NCI-H1417 (cell line): Measurements from ENCODE around the gene IPCEF1.
"Not testable (repeated sequence)": the region's sequence is repeated elsewhere in the genome, so short reads cannot be mapped to it uniquely, and the experiment has no call there.

Source experiments
- DNase-seq, 3 experiments: peaks; one replicate each; lab custom pipeline; 2025; lab: John Stamatoyannopoulos, UW

Gene IPCEF1

GRCh38 chr6:154371281-154371680 lies 14.7 kb upstream of the IPCEF1 start:
- peak in 1 of 3 experiments; percentile 45 for DNase-seq

GRCh38 chr6:154370545-154370944 lies 13.9 kb upstream of the IPCEF1 start:
- peak in 2 of 3 experiments; percentile 18 to 57 for DNase-seq

DNA sequence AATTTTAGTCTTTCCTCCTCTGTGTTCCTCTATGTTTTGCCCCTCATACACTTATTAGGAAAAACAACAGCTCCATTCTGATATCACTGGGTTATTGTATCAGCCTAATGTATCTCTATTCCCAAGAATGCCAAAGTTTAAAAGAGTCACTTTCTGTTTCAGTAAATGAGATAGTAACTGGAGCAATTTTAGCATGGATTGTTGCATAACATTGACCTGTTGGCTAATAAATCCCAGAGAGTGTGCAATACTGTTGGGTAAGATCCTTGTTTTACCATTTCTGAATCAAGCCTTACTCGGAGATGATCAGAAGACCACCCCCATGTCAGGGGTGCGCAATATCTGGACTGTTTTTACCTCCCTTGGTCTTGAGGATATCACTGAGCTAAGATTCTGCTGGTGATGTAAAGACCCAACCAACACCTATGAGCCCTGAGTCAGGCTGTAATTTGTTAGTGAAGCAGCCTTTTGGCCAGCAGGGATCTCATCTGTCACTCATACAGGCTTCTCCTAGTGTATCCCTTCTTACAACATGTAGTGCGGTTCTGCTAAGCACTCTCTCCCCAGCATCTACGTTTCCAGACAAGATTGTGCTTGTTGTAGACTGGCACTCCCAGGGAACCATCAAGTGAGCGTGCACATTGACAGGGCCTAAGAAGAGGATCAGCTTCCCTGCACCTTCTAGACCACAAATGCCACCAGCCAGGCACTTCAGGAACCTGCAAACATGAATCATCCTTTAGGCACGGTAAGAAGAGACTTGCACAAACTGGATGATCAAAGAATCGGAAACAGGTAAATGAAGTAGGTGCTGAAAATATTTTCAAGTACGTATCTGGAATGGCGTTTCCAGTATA lies 11.5 kb upstream of the IPCEF1 start:
- peak in 1 of 3 experiments; percentile 13 for DNase-seq

DNA sequence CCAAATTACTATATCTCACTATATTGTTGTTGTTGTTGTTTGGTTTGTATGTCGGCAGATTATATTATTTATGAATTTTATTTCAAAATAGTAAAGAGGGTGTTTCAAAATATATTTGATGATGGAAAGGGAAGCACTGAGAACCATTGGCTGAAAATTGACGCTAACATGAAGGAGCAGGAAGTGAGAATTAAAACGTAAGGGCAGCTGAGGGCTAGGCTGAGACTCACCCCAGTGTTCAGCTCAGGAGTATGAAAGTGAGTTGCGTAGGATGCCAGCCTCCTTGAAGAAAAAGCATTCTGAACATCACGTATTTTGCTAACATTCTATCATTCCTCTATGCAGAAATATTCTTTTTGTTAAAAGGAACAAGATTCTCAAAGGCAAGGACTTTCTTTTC lies 10.7 kb upstream of the IPCEF1 start:
- no peak for DNase-seq

- no peak for DNase-seq
These were observed 7.2 kb upstream of the IPCEF1 start for GRCh38 chr6:154363821-154364220.

DNA sequence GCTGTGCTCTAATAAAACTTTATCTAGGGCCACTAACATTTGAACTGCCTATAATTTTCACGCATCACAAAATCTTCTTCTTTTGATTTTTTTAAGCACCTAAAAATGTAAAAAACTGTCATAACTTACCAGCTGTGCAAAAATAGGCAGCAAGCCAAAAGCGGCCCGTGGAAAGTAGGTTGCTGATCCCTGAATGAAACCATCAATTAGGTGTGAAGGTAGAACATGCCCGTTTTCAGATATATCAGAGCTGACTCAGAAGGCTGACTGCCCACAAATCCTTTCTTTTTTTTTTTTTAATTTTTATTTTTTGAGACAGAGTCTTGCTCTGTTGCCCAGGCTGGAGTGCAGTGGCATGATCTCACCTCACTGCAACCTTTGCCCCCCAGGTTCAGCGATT lies 4.9 kb upstream of the IPCEF1 start:
- DNase-seq = no peak

DNA sequence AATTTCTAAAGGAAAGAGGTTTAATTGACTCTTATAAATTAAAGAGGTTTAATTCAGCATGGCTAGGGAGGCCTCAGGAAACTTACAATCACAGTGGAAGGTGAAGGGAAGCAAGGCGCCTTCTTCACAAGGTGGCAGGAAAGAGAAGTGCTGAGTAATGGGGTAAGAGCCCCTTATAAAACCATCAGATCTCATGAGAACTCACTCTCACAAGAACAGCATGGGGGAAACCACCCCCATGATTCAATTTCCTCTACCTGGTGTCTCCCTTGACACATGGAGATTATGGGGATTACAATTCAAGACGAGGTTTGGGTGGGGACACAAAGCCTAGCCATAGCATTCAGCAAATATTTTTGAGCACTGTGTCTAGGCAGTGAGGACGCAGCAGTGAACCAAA lies 3.9 kb upstream of the IPCEF1 start:
- no peak for DNase-seq

- no peak for DNase-seq
These were observed 3.1 kb upstream of the IPCEF1 start for GRCh38 chr6:154359679-154360078.

DNA sequence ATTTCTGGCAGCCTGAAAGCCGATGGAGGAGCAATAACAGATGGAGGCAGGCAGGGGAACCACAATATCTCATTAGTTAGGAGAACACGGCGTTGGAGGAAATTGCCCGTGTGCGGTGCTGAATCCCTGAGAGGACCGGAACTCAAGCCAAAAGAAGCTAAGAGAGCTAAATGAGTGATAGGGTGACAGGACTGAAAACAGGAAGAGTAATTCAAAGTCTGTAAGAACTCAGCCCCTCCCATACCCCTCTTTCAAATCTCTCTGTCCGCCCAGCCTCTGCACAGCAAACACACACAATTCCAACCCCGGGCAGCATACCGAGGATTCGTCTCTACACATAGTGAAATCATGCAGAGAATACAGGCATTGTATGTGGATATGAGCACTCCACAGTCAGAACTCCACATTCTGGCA lies 2.6 kb upstream of the IPCEF1 start:
- DNase-seq = no peak

GRCh38 chr6:154358019-154358545 lies 1.5 kb upstream of the IPCEF1 start:
- DNase-seq = no peak

GRCh38 chr6:154356113-154356512 lies 490 bp downstream of the IPCEF1 start:
- DNase-seq = no peak

GRCh38 chr6:154354265-154354777 lies 2.3 kb downstream of the IPCEF1 start:
- DNase-seq = no peak

- DNase-seq = no peak
These were observed 3.0 kb downstream of the IPCEF1 start for GRCh38 chr6:154353626-154354025.

DNA sequence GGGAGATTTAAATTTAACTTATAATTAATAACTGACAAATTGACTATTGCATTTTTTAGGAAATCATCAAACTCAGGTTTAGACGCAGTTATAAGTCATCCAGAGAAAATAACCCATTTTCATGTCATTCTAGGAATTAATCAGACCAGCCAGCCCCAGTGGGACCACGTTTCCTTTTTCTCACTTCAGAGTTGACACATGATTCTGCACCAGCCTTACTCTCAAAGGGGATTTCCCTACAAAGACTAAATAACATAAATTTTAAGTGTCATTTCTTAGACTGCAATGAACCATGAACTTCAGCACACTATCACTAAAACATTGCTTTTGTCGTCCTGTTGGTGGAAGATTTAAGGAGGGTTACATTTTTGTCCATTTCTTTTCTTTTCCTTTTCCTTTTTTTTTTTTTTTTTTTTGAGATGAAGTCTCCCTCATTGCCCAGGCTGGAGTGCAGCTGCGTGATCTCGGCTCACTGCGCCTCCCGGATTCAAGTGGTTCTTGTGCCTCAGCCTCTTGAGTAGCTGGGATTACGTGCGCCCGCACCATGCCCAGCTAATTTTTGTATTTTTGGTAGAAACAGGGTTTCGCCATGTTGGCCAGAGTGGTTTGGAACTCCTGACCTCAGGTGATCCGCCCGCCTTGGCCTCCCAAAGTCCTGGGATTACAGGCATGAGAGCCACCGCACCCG lies 3.6 kb downstream of the IPCEF1 start:
- peak in 1 of 3 experiments; percentile 8 for DNase-seq

DNA sequence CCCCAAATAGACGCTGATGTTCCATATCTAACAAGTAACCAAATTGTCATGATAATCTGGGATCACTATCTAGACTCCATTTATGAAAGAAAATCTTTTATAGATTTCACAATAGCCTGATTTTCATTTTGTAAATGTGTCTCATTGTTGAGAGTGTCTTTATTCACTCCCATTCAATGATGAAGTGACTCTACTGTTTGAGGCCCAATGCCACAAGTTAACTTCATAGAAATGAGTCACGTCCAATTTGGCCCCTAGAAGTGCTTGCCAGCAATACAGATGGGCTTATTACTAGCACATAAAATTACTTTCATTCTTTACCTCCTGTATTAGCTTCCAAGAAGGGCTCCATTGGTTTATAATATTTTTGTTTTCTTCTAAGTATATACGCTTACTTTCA lies 6.3 kb downstream of the IPCEF1 start:
- DNase-seq = no peak

DNA sequence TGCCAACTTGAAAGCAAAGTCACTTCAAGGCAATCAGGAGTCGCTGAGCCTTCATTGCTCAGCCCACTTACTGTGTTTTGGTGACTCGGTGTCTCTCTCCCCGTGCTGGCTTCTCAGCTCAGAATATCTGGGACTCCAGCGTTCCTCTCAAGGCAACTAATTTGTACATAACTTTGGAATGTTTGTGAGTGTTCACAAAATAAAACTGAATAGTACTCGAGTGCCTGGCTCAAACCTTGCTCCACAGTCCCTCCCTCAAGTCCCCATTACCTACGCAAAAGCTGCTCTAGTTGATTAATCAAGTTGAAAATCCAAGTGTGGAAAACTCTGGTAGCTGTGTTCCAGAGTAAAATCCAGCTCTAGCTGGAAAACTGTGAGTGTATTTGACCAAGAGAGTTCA lies 8.6 kb downstream of the IPCEF1 start:
- DNase-seq = no peak

DNA sequence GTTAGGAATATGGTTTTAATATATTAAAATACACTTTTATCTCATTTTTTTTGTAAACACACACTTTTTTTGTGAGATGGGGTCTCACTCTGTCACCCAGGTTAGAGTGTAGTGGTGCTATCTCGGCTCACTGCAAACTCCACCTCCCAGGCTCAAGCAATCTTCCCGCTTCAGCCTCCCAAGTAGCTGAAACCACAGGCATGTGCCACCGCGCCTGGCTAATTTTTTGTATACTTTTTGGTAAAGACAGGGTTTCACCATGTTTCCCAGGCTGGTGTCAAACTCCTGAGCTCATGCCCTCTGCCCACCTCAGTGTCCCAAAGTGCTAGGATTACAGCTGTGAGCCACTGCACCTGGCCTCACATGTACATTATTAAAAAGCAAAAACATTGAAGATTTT lies 10.8 kb downstream of the IPCEF1 start:
- DNase-seq = no peak

- DNase-seq = no peak
These were observed 12.9 kb downstream of the IPCEF1 start for GRCh38 chr6:154343473-154344308.

GRCh38 chr6:154341871-154342270 lies 14.7 kb downstream of the IPCEF1 start:
- DNase-seq = no peak

DNA sequence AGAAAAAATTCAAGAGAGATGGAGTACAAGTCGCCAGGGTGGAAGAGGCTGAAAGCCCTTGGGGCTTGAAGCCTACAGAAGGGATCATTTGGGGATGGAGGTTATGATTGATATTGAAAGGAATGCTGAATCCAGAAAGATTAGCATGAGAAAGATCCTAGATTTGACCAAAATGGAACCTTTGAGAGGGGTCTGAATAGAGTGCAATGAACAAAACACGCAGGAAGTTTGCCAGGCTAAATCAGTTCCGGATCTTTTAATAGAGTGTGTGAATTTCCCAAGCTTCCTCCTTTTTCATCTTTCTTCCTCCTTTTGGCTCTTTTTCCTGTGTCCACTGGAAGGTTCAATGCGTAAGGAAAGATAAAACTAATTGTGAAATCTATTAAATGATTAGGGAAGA lies 15.3 kb downstream of the IPCEF1 start:
- DNase-seq = no peak

GRCh38 chr6:154337406-154338005 lies 19.1 kb downstream of the IPCEF1 start:
- DNase-seq = no peak

DNA sequence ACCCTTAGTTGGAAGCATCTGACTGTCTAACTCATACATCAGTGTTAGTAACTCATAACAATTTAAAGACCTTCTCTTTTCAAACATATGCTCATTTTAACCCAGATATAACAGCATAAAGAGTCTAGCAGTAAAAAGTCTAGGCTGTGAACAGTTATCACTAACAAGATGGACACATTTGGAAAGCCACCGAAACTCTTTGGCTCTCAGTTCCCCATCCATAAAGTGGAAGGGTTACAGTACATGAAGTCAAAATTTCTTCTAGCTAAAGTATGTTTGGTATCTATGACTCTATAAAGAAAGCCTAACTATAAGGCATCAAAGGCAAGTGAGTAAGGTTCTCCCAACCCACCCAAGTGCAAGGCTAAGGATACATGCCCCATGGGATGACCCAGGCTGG lies 22.5 kb downstream of the IPCEF1 start:
- DNase-seq = not testable (repeated sequence)
